Left ventricle myocardium inferior (tissue), 1 donor: ENCODE data around the gene LDLRAD4. TPM values are rescaled to one million over a fixed set of nuclear protein-coding genes. Genes with fewer than 3 reads are reported as not detected.

Experiments
- DNase-seq: peaks from one replicate; pipeline ENCODE4 v3.0.0-alpha.2; 2020
- H3K27ac ChIP-seq: fragments of 200-600 bp; replicated peaks from 2 replicates; pipeline ENCODE4 v1.8.0; 2021
- H3K27me3 ChIP-seq: fragments of 200-600 bp; 2 replicates; pipeline ENCODE4 v1.8.0; 2021; ENCODE audit warnings: low read depth
- H3K36me3 ChIP-seq: fragments of 200-600 bp; 2 replicates; pipeline ENCODE4 v1.8.0; 2021
- H3K4me1 ChIP-seq: fragments of 200-600 bp; 2 replicates; pipeline ENCODE4 v1.8.0; 2021
- H3K4me3 ChIP-seq: fragments of 200-600 bp; 2 replicates; pipeline ENCODE4 v1.8.0; 2021; ENCODE audit warnings: mild to moderate bottlenecking, moderate library complexity
- H3K9me3 ChIP-seq: fragments of 200-600 bp; replicated peaks from 2 replicates; pipeline ENCODE4 v1.8.0; 2021
- CTCF ChIP-seq: fragments of 200-600 bp; IDR thresholded peaks from 2 replicates; pipeline ENCODE4 v1.8.0; 2021; ENCODE audit warnings: antibody characterized with exemption, mild to moderate bottlenecking, borderline replicate concordance
- intact Hi-C: fragments of 100-400 bp; cut with micrococcal nuclease; formaldehyde crosslinking; loops from one replicate; pipeline ENCODE4 v1.11.0; 2022
- total RNA-seq: library from RNA; stranded (reverse); fragmentation: NEBNext Ultra II Directional; extraction: Animal tissue kit (Norgen Biotek cat#: 25700); gene quantifications from one replicate; pipeline ENCODE4 v1.2.1, GENCODE V29; 2021
- donor health status: DM: no; HTN: yes; CAD: no; lungs with severe emphysema.

Gene LDLRAD4
- total RNA-seq, 1 donor from 2014 or later = 43.3 TPM

GRCh38 chr18:13183359-13183758 lies 35.2 kb upstream of the LDLRAD4 start:
- H3K9me3 ChIP-seq = no peaks in the 10 kb centered on the region

GRCh38 chr18:13183790-13184189 lies 34.8 kb upstream of the LDLRAD4 start:
- Histone ChIP-seq H3K4me1 (peaks cover 22% of the 10 kb centered on the region), H3K27me3 (no peaks in the 10 kb centered on the region), H3K9me3 (no peaks in the 10 kb centered on the region), H3K36me3 (no peaks in the 10 kb centered on the region), H3K27ac (peak overlapping the region; percentile 28), H3K4me3 (no peak overlapping the region)
- no peak for TF ChIP-seq CTCF
- no peak for DNase-seq
- intact Hi-C loops = no loop called here

More at GRCh38 chr18:13183359-13183758, 35.2 kb upstream of the LDLRAD4 start:
- no peak for TF ChIP-seq CTCF
- H3K36me3 ChIP-seq = no peaks in the 10 kb centered on the region
- intact Hi-C loops = no loop called here
- peak overlapping the region; percentile 28 for H3K27ac ChIP-seq
- no peaks in the 10 kb centered on the region for H3K27me3 ChIP-seq
- H3K4me1 ChIP-seq = peaks cover 22% of the 10 kb centered on the region
- no peak for DNase-seq
- no peak overlapping the region for H3K4me3 ChIP-seq

- H3K4me3 ChIP-seq = no peak overlapping the region
- H3K36me3 ChIP-seq = no peaks in the 10 kb centered on the region
- TF ChIP-seq CTCF = no peak
- H3K27ac ChIP-seq = no peak overlapping the region
- H3K4me1 ChIP-seq = peaks cover 22% of the 10 kb centered on the region
- DNase-seq = no peak
- no peaks in the 10 kb centered on the region for H3K27me3 ChIP-seq
- intact Hi-C loops = no loop called here
- no peaks in the 10 kb centered on the region for H3K9me3 ChIP-seq
Measured at GRCh38 chr18:13184396-13184795, 34.2 kb upstream of the LDLRAD4 start.

GRCh38 chr18:13185675-13186198 lies 32.8 kb upstream of the LDLRAD4 start:
- no peak for TF ChIP-seq CTCF
- intact Hi-C loops = no loop called here
- Histone ChIP-seq H3K36me3 (no peaks in the 10 kb centered on the region), H3K4me3 (no peak overlapping the region), H3K27me3 (no peaks in the 10 kb centered on the region), H3K9me3 (no peaks in the 10 kb centered on the region), H3K4me1 (peaks cover 22% of the 10 kb centered on the region), H3K27ac (peak overlapping the region; percentile 50)
- DNase-seq = peak; percentile 48

- Histone ChIP-seq H3K4me1 (peaks cover 26% of the 10 kb centered on the region), H3K27ac (peak overlapping the region; percentile 50), H3K4me3 (no peak overlapping the region), H3K27me3 (no peaks in the 10 kb centered on the region), H3K9me3 (no peaks in the 10 kb centered on the region), H3K36me3 (no peaks in the 10 kb centered on the region)
- DNase-seq = no peak
- intact Hi-C loops = no loop called here
- no peak for TF ChIP-seq CTCF
Measured at GRCh38 chr18:13186687-13187086, 31.9 kb upstream of the LDLRAD4 start.
